PC-9 (cell line): ENCODE results near the gene CILP2.

Source experiments
- EZH2 ChIP-seq: fragments of 200-600 bp; sonication (generic); IDR thresholded peaks from 2 replicates; pipeline ENCODE4 v1.8.0; 2017; ENCODE audit warnings: antibody characterized with exemption, low read depth
- TF ChIP-seq, protein P1 (sequence below): fragments of 200-600 bp; sonication (generic); conservative IDR thresholded peaks from 2 replicates; pipeline ENCODE4 v1.6.1; 2017; ENCODE audit warnings: mixed run types, antibody characterized with exemption, mild to moderate bottlenecking, moderate library complexity

DNA sequence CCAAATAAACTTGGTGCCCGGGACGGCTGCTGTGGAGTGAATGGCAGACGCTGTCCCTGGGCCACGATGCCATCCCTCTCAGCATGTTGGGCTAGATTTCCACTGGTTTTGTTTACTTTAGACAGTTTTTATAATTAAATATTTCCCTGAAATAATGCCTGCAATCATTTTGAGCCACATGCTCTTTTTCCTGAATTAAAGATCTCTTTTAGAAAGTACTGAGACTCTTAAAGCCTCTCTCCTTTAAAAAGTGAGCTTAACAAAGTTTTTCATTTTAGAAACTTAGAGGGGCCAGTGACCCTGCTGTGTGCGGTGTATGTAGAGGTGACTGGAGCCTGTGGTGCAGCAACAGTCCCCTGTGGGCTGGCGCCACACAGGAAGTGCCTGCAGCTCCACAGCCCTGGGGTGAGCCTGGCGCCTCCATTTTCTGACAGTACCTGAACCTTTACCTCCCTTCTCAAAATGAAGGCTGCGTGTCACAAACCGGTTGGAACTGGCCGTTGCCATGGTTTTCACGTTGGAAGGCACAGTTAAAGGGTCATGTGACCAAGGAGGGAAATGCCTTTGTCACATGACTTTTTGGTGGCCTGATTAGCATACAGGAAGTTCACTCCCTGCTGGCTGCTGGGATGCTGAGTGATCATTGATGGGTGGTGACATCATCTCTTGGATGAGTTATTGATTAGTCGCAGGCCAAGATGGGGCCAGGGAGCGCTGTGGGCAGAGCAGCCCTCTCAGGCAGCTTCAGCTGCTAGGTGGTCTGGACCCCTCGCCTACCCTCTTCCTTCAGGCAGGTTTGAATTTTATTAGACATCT, 49.0 kb upstream of the CILP2 start:
- TF ChIP-seq, protein P1, sequence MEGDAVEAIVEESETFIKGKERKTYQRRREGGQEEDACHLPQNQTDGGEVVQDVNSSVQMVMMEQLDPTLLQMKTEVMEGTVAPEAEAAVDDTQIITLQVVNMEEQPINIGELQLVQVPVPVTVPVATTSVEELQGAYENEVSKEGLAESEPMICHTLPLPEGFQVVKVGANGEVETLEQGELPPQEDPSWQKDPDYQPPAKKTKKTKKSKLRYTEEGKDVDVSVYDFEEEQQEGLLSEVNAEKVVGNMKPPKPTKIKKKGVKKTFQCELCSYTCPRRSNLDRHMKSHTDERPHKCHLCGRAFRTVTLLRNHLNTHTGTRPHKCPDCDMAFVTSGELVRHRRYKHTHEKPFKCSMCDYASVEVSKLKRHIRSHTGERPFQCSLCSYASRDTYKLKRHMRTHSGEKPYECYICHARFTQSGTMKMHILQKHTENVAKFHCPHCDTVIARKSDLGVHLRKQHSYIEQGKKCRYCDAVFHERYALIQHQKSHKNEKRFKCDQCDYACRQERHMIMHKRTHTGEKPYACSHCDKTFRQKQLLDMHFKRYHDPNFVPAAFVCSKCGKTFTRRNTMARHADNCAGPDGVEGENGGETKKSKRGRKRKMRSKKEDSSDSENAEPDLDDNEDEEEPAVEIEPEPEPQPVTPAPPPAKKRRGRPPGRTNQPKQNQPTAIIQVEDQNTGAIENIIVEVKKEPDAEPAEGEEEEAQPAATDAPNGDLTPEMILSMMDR: no peak
- TF ChIP-seq EZH2: no peak
